HCT116 (cell line): Measurements from ENCODE around the gene NUDT8.

Source experiments
- CBX3 ChIP-seq: IDR thresholded peaks from 2 replicates; pipeline ENCODE4 v1.6.1; 2012; ENCODE audit warnings: low read depth
- CTCF ChIP-seq, 3 experiments: fragments of 200-600 bp in 1 of 3; sonication (generic) in 1 of 3; IDR thresholded peaks in 2 of 3; conservative IDR thresholded peaks in 1 of 3; 2 replicates each; pipeline ENCODE4 v1.5.1; 2012 to 2017; ENCODE audit warnings: low read depth in 2 of 3, low read length in 2 of 3, antibody characterized with exemption in 1 of 3, borderline replicate concordance in 1 of 3, control low read depth in 1 of 3, mild to moderate bottlenecking in 1 of 3, mixed read lengths in 1 of 3, mixed run types in 1 of 3, moderate library complexity in 1 of 3; ENCODE audit not compliant: insufficient read depth in 1 of 3
- ELF1 ChIP-seq: IDR thresholded peaks from 2 replicates; pipeline ENCODE4 v1.6.1; 2012; ENCODE audit warnings: low read depth, borderline replicate concordance
- EZH2 ChIP-seq: fragments of 200-600 bp; sonication (generic); IDR thresholded peaks from 2 replicates; pipeline ENCODE4 v1.6.1; 2017; ENCODE audit warnings: antibody characterized with exemption, mixed run types
- FOSL1 ChIP-seq: IDR thresholded peaks from 2 replicates; pipeline ENCODE4 v1.6.1; 2012; ENCODE audit warnings: low read depth
- JUND ChIP-seq: IDR thresholded peaks from 2 replicates; pipeline ENCODE4 v1.6.1; 2012
- MAX ChIP-seq: IDR thresholded peaks from 2 replicates; pipeline ENCODE4 v1.6.1; 2012
- POLR2A ChIP-seq: IDR thresholded peaks from 2 replicates; pipeline ENCODE4 v1.7.0; 2011; ENCODE audit warnings: borderline replicate concordance; ENCODE audit not compliant: insufficient read depth, insufficient read length; ENCODE audit errors: extremely low read depth
- POLR2AphosphoS5 ChIP-seq: IDR thresholded peaks from 2 replicates; pipeline ENCODE4 v1.6.1; 2011; ENCODE audit warnings: mild to moderate bottlenecking, low read depth, low read length, moderate library complexity
- SRF ChIP-seq: IDR thresholded peaks from 2 replicates; pipeline ENCODE4 v1.6.1; 2012; ENCODE audit warnings: low read depth
- TCF7L2 ChIP-seq: IDR thresholded peaks from 2 replicates; pipeline ENCODE4 v1.7.0; 2011; ENCODE audit warnings: borderline replicate concordance, inconsistent platforms; ENCODE audit not compliant: insufficient read depth, insufficient read length; ENCODE audit errors: extremely low read depth
- YY1 ChIP-seq: IDR thresholded peaks from 2 replicates; pipeline ENCODE4 v1.6.1; 2011; ENCODE audit warnings: low read length, low read depth, moderate library complexity, mild to moderate bottlenecking; ENCODE audit not compliant: insufficient replicate concordance; ENCODE audit errors: extremely low read depth
- ZFX ChIP-seq: fragments of 450-650 bp; IDR thresholded peaks from 2 replicates; pipeline ENCODE4 v1.6.1; 2017
- ZNF274 ChIP-seq: fragments of 200-500 bp; sonication (Bioruptor generic); IDR thresholded peaks from 2 replicates; pipeline ENCODE4 v1.6.1; 2014; ENCODE audit warnings: mild to moderate bottlenecking, low read depth, low read length, inconsistent platforms

- no peak for TF ChIP-seq CTCF (IDR thresholded peaks at IDR 0.05 in 2 of 3, conservative IDR thresholded peaks at IDR 0.05 in 1 of 3; ENCODE audit: borderline replicate concordance in 1 of 3, insufficient read depth in 1 of 3, low read depth in 2 of 3, low read length in 2 of 3)
- no peak for TF ChIP-seq YY1
- TF ChIP-seq POLR2A = no peak
- TF ChIP-seq ZFX = no peak
- no peak for TF ChIP-seq CBX3
- TF ChIP-seq EZH2 = no peak
- TF ChIP-seq ZNF274 = no peak
- no peak for TF ChIP-seq SRF
- TF ChIP-seq MAX = no peak
- TF ChIP-seq JUND = no peak
- no peak for TF ChIP-seq POLR2AphosphoS5
- no peak for TF ChIP-seq FOSL1
- TF ChIP-seq TCF7L2 = no peak
- no peak for TF ChIP-seq ELF1
Observed at GRCh38 chr11:67636962-67637361, 7.2 kb upstream of the NUDT8 start.
